Lower leg skin (tissue), 3 donors: ENCODE data around the gene TTC23.

Experiments used
- POLR2A ChIP-seq, 2 donors: fragments of 450-650 bp; IDR thresholded peaks; one replicate each; pipeline ENCODE4 v1.6.1; 2016 to 2017; ENCODE audit warnings: antibody characterized with exemption in 2 of 2, mild to moderate bottlenecking in 1 of 2, moderate library complexity in 1 of 2
- TF ChIP-seq, protein P1 (sequence below), 3 donors: fragments of 450-650 bp; IDR thresholded peaks; one replicate each; pipeline ENCODE4 v1.5.1; 2016; ENCODE audit warnings: antibody characterized with exemption in 3 of 3, mild to moderate bottlenecking in 3 of 3, moderate library complexity in 2 of 3

DNA sequence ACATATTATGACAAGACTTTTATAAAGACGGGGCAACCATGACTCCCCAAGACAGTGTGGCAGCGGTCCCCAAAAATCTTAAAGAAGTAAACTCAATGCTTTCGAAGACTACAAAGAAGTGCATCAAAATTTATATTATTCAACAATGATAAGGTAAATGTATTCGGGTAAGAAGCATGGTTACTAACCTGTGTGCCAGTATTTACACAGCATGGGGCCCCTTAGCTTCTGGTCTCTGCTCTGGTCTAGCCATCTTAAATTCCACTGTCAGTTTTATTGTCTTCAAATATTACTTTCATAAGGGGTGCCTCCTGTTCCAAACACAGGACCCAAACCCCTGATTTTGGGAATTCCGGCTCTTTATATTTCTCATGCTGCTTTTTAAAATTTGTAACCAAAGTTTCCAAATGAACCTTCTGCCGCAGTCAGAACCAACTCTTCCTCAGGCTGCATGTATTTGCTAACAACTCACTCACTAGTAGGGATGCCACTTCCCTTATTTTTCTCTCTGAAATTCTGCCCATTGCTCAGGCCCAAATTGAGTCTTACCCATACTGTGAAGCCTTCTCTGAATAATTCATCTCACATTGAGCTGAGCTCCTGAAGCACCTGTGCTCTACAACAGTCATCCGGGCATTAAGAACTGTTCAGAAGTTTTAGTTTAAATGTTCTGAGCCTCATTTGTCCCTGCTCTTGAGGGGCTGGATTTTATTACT, 1.2 kb downstream of the TTC23 start:
- TF ChIP-seq, protein P1, sequence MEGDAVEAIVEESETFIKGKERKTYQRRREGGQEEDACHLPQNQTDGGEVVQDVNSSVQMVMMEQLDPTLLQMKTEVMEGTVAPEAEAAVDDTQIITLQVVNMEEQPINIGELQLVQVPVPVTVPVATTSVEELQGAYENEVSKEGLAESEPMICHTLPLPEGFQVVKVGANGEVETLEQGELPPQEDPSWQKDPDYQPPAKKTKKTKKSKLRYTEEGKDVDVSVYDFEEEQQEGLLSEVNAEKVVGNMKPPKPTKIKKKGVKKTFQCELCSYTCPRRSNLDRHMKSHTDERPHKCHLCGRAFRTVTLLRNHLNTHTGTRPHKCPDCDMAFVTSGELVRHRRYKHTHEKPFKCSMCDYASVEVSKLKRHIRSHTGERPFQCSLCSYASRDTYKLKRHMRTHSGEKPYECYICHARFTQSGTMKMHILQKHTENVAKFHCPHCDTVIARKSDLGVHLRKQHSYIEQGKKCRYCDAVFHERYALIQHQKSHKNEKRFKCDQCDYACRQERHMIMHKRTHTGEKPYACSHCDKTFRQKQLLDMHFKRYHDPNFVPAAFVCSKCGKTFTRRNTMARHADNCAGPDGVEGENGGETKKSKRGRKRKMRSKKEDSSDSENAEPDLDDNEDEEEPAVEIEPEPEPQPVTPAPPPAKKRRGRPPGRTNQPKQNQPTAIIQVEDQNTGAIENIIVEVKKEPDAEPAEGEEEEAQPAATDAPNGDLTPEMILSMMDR (IDR thresholded peaks at IDR 0.05), result no peak
- no peak for TF ChIP-seq POLR2A (IDR thresholded peaks at IDR 0.05)
